HG03066 (cell line): ENCODE data around the gene PTGER2.
A peak's percentile ranks its signal among the peaks of the same experiment; 100 is the strongest.

ENCODE experiments used
- ATAC-seq: cut with Tn5 transposase; IDR thresholded peaks from one replicate; pipeline ENCODE4 v1.9.1; 2021; ENCODE audit warnings: low read depth; ENCODE audit not compliant: unreplicated experiment

PTGER2 gene

GRCh38 chr14:52304248-52304904 lies 9.7 kb upstream of the PTGER2 start:
- ATAC-seq = no peak

- ATAC-seq = no peak
Observed at GRCh38 chr14:52305014-52305413, 9.1 kb upstream of the PTGER2 start.

GRCh38 chr14:52307376-52307775 lies 6.7 kb upstream of the PTGER2 start:
- no peak for ATAC-seq

GRCh38 chr14:52307905-52308304 lies 6.2 kb upstream of the PTGER2 start:
- ATAC-seq = no peak

- ATAC-seq = no peak
Observed at GRCh38 chr14:52310541-52310940, 3.6 kb upstream of the PTGER2 start.

- no peak for ATAC-seq
Observed at GRCh38 chr14:52312931-52313355, 1.2 kb upstream of the PTGER2 start.

- ATAC-seq = no peak
Observed at GRCh38 chr14:52313462-52313861, 650 bp upstream of the PTGER2 start.

- peak; percentile 37 for ATAC-seq
Observed at GRCh38 chr14:52314595-52315354, 663 bp downstream of the PTGER2 start.

GRCh38 chr14:52315355-52315718 lies 1.2 kb downstream of the PTGER2 start:
- no peak for ATAC-seq

- no peak for ATAC-seq
Observed at GRCh38 chr14:52318062-52318461, 4.0 kb downstream of the PTGER2 start.

- no peak for ATAC-seq
Observed at GRCh38 chr14:52318826-52319645, 4.9 kb downstream of the PTGER2 start.

- ATAC-seq = no peak
Observed at GRCh38 chr14:52319919-52320318, 5.8 kb downstream of the PTGER2 start.

- peak; percentile 97 for ATAC-seq
Observed at GRCh38 chr14:52325126-52325525, 11.0 kb downstream of the PTGER2 start.

GRCh38 chr14:52325630-52326029 lies 11.5 kb downstream of the PTGER2 start:
- no peak for ATAC-seq

GRCh38 chr14:52327374-52328226 lies 13.5 kb downstream of the PTGER2 start:
- ATAC-seq = no peak

- no peak for ATAC-seq
Observed at GRCh38 chr14:52328276-52328675, 14.2 kb downstream of the PTGER2 start.

GRCh38 chr14:52329678-52330369 lies 15.7 kb downstream of the PTGER2 start:
- no peak for ATAC-seq

- ATAC-seq = no peak
Observed at GRCh38 chr14:52332269-52332668, 18.2 kb downstream of the PTGER2 start.

- no peak for ATAC-seq
Observed at GRCh38 chr14:52333108-52333507, 19.0 kb downstream of the PTGER2 start.
